Ecto neural progenitor cell (in vitro differentiated cells): Measurements from ENCODE around the gene SPON1.

ENCODE experiments used
- DNase-seq: peaks from one replicate; pipeline ENCODE4 v3.0.0-alpha.2; 2018; ENCODE audit warnings: low spot score

The SPON1 gene

DNA sequence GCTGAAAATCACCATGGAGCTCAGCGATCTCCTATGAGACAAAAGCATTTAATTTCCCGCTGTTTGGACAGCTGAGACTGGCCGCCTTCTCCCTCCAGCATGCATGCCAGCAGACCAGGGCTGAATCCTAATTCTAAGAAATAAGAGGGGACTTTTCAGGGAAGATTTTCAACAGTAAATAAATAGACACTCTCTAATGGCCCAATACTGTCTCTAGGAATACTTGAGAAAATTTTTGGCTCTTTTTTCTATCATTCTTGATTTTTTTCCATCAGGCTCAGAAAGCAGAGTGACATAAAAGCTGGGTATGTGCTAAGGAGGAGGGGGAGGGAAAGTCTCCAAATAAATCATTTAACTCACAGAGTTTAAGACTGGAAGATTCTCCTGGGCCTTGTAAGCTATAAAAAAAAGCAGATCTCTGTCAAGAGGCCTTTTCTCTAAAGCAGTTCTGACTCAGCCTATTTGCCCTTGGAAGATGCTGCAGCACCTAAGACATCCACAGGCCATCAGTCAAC lies 17.6 kb upstream of the SPON1 start:
- DNase-seq: no peak

DNA sequence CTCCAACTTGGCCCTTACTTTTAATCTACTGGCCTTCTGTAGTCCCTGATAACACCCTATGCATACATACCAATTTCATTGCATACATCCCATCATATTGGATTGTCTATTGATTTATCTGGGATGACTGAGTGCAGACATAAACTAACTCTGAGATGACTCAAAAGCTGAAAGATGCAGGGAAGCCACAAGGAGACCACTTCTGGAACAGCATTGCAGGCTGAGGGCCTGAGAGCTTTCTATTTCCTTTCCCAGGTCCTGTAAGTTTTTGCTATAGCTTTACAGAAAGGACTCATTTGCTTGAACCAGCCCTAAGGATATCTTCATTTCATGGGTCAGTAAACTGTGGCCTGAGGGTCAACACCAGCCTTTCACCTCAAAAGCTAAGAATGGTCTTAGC lies 15.1 kb upstream of the SPON1 start:
- no peak for DNase-seq

GRCh38 chr11:13949876-13950275 lies 12.6 kb upstream of the SPON1 start:
- DNase-seq: no peak

GRCh38 chr11:13952221-13952620 lies 10.3 kb upstream of the SPON1 start:
- DNase-seq: no peak

GRCh38 chr11:13952668-13953067 lies 9.9 kb upstream of the SPON1 start:
- DNase-seq: no peak

DNA sequence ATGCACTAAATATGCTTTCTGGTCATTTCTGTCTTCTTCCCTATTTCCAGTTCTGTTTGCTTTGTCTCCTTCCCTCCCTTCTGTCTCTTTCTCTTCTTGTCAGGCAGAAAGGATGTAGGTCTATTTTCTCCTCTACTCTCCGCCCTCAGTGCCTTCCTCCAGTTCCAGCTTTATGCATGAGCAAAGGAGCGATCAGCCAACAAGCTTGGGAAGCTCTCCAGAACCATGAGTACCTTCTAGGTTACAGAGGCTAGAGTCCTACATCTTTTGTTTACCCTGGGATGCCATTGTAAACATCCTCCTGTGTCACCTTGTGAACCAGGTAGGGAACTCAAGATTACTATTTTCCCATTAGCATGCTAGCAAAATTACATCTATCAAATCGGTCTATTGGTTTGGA lies 7.9 kb upstream of the SPON1 start:
- DNase-seq: no peak

GRCh38 chr11:13955971-13956421 lies 6.5 kb upstream of the SPON1 start:
- DNase-seq: no peak

DNA sequence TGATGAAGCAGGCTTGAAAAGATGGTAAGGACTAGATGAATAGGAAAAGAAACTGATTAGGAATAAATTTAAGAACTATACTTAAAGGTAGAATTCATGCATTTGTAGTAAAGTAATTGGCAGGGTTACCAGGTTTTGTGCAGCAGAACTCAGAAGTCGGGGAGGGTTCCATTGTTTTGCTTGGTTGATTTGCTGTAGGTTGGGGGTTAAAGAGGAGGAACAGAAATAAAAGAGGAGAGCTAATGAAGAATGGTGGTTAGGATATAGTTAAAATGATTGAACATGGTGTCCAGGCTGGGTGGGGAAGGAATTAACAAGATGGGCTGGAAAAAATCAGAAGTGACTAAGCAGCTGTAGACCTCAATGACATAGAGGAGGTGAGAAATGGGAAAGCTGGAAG lies 5.5 kb upstream of the SPON1 start:
- DNase-seq: no peak

- DNase-seq: no peak
These were observed 3.7 kb upstream of the SPON1 start for GRCh38 chr11:13958641-13959400.

- DNase-seq: no peak
These were observed 343 bp upstream of the SPON1 start for GRCh38 chr11:13962198-13962561.

GRCh38 chr11:13963169-13963948 lies 836 bp downstream of the SPON1 start:
- DNase-seq: peak; percentile 69

DNA sequence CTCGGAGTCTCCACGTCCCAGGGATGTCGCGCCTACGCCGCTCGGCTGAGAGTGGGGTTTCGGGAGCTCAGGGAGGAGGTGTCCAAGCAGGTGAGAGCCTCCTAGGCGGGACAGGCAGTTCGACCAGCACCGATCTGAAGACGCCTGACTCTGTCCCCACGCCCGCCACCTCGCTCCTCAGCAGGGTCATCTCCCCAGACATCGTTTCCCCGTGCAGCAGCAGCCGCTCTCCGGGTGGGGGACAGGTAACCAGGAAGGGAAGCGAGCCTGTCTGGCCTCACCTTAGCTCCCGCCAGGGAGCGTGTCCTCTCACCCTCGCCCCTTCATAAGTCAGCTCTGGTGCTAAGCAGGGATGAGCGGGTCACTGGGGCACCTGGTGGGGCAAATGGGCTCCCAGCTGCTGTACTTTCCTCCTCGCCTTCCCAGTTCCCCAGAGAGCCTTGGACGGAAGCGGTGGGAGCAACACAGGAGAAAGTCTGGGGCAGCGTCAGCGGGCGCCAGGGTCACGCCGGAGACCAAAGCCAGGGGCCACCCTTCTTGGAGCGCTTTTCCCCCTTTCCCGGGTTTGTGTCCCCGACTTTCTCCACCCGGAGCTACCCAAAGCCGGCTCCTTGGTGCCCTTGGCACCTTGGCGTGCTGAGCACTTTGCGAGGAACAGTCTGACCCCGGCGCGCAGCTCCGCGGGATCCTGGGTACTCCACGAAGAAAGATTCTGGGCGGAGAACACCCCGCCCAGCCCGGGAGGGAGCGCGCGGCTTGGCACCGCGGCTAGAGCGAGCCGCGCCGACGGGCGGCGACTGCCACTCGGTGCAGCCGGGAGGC lies 1.6 kb downstream of the SPON1 start:
- DNase-seq: peak; percentile 65

- DNase-seq: no peak
These were observed 2.2 kb downstream of the SPON1 start for GRCh38 chr11:13964771-13965074.

DNA sequence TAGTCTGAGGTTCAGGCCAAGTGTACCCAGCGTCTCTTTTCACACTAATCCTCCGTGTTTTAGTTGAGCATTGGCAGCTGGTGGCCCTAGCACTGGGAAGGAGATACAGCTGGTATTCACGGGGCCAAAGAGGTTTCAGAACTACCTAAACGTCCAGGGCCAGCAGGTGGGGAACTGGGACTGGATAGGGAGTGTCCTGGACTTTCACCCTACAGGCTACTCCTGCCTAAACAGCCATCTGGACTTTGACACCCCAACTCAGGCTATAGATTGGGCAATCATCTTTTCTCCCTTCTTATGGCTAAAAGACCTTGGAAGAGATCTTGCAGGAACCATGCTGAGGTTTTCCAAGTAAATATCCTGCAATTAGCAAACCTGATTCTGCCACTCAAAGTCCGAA lies 2.8 kb downstream of the SPON1 start:
- no peak for DNase-seq

DNA sequence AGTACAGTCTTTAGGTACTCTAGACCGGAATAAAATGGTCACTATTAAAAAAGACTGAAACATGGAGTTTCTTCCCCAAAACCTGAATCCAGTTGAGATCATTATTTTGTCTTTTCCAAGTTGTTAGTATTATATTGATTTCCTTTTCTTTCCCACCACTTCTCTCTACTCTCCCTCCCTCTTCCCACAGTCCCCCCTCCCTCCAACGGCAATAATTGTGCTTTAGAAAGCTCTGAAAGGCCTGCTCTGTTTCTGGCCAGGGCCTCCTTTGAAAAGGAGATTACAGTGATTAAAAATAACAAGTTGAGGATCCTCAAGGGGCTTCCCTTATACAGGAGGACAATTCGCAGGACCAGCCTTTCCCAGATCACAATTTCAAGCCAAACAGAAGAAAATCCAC lies 3.5 kb downstream of the SPON1 start:
- no peak for DNase-seq

- no peak for DNase-seq
These were observed 4.0 kb downstream of the SPON1 start for GRCh38 chr11:13966486-13966885.

- DNase-seq: no peak
These were observed 8.5 kb downstream of the SPON1 start for GRCh38 chr11:13970986-13971385.

DNA sequence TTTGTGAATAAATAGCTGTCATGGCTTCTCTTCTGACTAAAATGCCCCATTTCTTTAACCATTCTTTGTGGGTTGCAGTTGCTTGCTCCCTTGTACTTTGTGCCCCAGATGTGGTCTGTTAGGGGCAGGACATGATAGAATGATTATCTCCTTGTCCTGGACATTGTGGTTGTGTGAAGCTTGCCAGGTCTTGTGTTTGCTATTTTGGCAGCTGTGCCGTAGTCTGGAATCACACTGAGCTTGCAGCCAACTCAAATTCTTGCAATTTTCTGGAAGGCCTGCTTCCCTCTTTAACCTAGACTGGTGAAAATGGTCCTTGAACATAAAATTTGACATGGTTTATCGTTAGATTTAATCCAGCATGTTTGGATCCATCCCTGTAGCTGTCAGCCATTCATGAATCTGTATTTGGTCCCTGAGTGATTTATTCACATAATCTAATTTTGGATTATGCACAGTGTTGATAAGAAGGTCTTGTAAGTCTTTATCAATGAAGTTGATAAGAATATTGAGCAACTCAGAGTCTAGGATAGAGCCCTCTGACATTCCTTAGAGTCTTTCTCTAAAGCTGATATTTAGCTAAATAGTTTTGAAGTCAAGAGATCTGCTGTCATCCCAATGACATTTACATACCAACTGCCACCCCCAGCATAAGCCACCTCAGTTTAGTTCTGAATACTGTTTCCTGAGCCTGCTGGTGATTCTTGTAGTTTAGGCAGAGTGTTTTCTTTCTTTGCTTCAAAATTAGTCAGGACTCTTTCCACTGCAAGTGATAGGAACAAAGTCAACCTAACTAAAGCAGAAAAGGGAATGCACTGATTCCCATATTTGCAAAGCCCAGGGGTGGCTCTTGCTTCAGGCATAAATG lies 9.8 kb downstream of the SPON1 start:
- no peak for DNase-seq

DNA sequence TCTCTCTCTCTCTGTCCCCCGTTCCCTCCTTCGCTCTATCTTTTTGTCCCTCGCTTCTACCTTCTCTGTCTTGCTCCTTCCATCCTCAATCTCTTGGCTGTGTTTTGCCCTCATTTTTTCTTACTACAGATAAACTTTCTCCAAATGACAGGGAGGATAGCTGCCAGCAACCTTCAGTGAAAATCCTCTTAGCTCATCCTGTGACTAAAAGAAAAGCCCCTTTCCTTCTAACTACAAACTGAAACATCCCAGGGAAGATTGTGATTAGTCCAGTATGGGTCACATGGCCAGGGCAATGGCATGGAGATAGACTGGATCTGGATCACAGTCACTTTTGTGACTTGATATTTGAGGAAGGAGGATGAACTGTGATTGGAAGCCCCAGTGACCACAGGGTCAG lies 10.4 kb downstream of the SPON1 start:
- no peak for DNase-seq

DNA sequence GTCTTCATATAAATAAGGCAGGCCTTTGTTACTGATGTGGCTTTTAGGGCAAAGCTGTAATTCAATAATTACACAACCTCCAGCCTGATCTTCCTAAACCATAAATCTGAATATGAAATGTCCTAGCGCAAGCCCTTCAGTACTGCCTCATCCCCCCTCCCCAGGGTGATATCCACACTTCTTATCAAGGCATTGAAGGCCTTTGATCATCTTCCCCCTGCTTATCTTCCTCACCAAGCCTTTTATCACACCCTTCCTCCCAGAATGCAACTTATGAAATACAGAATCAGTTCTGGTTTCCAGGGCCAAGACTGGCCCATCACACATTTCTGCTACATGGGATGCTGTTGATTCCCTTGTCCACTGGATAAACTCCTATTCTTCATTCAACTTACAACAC lies 12.1 kb downstream of the SPON1 start:
- no peak for DNase-seq

DNA sequence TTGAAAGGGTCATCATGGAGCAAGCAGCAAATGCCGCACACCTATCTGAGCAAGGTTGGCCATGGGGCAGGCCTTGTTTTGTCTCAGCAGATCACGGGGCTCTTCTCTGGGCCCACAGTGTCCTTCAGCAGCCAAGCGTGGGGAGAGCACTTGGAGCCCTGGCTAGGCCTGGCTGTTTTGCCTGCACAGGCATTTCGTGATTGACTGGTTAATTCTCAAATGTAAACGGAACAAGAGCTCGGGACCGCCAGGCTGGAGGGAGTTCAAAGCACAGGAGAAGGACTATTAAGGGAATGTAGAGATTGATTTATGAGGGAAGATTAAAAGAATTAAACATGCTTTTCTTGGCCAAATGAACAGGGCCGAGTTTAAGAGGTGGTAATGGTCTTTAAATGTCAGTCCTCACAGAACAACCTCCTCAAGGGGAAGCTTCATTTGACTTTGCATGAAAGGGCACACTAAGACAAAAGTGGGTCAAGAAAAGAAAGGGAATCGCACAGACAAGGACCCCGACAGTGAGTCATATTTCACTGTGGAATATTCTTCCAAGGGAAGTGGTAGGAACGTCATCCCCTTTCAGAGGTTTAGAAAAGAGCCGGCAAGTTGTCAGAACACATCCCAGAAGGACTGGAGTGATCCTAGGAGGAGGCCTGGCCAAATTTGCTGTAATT lies 20.7 kb downstream of the SPON1 start:
- DNase-seq: no peak
